Osteoblast (primary cell): ENCODE data around the gene MDFI. TPM values are rescaled to one million over a fixed set of nuclear protein-coding genes. Genes with fewer than 3 reads are reported as not detected.

Experiments used
- DNase-seq: peaks from one replicate; pipeline ENCODE4 v3.0.0; 2011; ENCODE audit warnings: low spot score, mixed read lengths; ENCODE audit not compliant: insufficient read length; ENCODE audit errors: missing footprints
- H2AFZ ChIP-seq: 2 replicates; pipeline ENCODE4 v1.6.0; 2011; ENCODE audit warnings: mild to moderate bottlenecking, low read length
- H3K27ac ChIP-seq: 2 replicates; pipeline ENCODE4 v1.5.1; 2011; ENCODE audit warnings: mild to moderate bottlenecking, low read depth, low read length, moderate library complexity
- H3K27me3 ChIP-seq: 2 replicates; pipeline ENCODE4 v1.6.0; 2012; ENCODE audit warnings: mild to moderate bottlenecking, control low read depth, inconsistent platforms, low read length, moderate library complexity; ENCODE audit not compliant: insufficient read depth
- H3K36me3 ChIP-seq: 2 replicates; pipeline ENCODE4 v1.5.1; 2011; ENCODE audit warnings: mild to moderate bottlenecking, low read length, control low read depth, moderate library complexity; ENCODE audit not compliant: insufficient read depth
- H3K4me1 ChIP-seq: 2 replicates; pipeline ENCODE4 v1.5.1; 2011; ENCODE audit warnings: mild to moderate bottlenecking, low read length, control low read depth, moderate library complexity; ENCODE audit not compliant: insufficient read depth
- H3K4me2 ChIP-seq: 2 replicates; pipeline ENCODE4 v1.6.0; 2011; ENCODE audit warnings: mild to moderate bottlenecking, low read length; ENCODE audit not compliant: insufficient read depth
- H3K4me3 ChIP-seq: fragments of 200-600 bp; sonication (generic); 3 replicates; pipeline ENCODE4 v1.5.1; 2012; ENCODE audit warnings: mild to moderate bottlenecking, low read length, inconsistent platforms; ENCODE audit not compliant: insufficient read depth
- H3K79me2 ChIP-seq: 2 replicates; pipeline ENCODE4 v1.6.0; 2012; ENCODE audit warnings: mild to moderate bottlenecking, low read length, control low read depth, inconsistent platforms; ENCODE audit not compliant: insufficient read depth
- H3K9me3 ChIP-seq: 2 replicates; pipeline ENCODE4 v1.5.1; 2011; ENCODE audit warnings: low read depth, low read length, control low read depth
- H4K20me1 ChIP-seq: 2 replicates; pipeline ENCODE4 v1.6.0; 2012; ENCODE audit warnings: mild to moderate bottlenecking, low read length, control low read depth; ENCODE audit not compliant: insufficient read depth
- CTCF ChIP-seq: IDR thresholded peaks from 2 replicates; pipeline ENCODE4 v1.5.1; 2011; ENCODE audit warnings: mild to moderate bottlenecking, low read depth, low read length, moderate library complexity; ENCODE audit errors: extremely low read depth
- total RNA-seq: library from RNA; depleted of rRNA; stranded (reverse); fragments of >200 nt; gene quantifications from 2 replicates; pipeline ENCODE4 v1.2.3, GENCODE V29; 2012

The MDFI gene
- total RNA-seq, 1 donor, result 0.72 TPM

DNA sequence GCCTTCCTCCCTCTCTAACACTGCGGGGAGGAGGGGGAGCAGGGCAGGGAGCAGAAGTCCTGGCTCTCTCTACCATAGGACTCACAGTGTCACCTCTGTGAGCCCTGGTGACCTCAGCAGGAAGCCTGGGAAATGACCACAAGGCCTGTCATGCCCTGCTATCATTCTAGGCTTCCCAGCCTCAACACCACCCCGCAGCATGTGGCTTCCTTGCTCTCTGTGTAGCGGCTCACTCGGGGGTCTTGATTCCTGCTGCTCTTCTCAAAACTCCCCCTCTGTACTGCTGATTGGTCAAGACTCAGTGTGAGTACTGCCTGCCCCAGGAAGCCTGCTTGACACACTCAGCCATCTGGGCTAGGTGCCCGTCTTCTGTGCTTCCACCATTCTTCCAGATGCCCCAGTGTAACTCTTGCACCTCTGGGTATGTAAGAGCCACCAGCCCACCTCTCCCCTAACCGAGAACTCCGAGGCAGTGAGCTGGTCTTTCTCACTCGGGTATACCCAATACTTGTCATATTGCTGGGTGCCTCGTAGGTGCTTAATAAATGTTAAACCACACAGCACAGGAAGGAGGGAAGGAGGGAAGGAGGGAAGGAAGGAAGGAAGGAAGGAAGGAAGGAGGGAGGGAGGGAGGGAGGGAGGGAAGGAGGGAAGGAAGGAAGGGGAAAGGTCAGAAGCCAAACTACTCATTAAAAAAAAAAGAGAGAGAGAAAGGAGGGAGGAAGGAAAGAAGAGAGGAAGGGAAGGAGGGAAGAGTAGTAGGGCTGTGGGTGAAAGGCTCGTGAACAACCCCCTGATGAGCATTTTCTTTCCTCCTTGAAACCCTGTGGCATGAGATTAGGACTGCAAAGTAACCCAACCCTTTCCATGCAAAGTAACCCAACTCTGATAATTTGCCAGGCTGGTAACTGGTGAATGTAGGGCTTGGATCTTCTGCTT, 5.0 kb downstream of the MDFI start:
- no peak overlapping the region for H2AFZ ChIP-seq
- no peak for TF ChIP-seq CTCF
- no peak overlapping the region for H3K4me3 ChIP-seq
- no peak overlapping the region for H3K27ac ChIP-seq
- H3K4me2 ChIP-seq, result no peak overlapping the region
- peaks cover 75% of the 10 kb centered on the region for H3K27me3 ChIP-seq
- H4K20me1 ChIP-seq, result no peaks in the 10 kb centered on the region
- no peaks in the 10 kb centered on the region for H3K79me2 ChIP-seq
- peak; percentile 76 for DNase-seq
- no peaks in the 10 kb centered on the region for H3K9me3 ChIP-seq
- H3K4me1 ChIP-seq, result no peaks in the 10 kb centered on the region
- no peaks in the 10 kb centered on the region for H3K36me3 ChIP-seq

- H3K79me2 ChIP-seq, result no peaks in the 10 kb centered on the region
- H4K20me1 ChIP-seq, result no peaks in the 10 kb centered on the region
- H3K4me1 ChIP-seq, result no peaks in the 10 kb centered on the region
- peaks cover 68% of the 10 kb centered on the region for H3K27me3 ChIP-seq
- H3K27ac ChIP-seq, result no peak overlapping the region
- H2AFZ ChIP-seq, result no peak overlapping the region
- TF ChIP-seq CTCF, result no peak
- no peak for DNase-seq
- no peaks in the 10 kb centered on the region for H3K9me3 ChIP-seq
- no peak overlapping the region for H3K4me2 ChIP-seq
- no peaks in the 10 kb centered on the region for H3K36me3 ChIP-seq
- H3K4me3 ChIP-seq, result no peak overlapping the region
These were observed 5.6 kb downstream of the MDFI start for GRCh38 chr6:41643899-41644269.

DNA sequence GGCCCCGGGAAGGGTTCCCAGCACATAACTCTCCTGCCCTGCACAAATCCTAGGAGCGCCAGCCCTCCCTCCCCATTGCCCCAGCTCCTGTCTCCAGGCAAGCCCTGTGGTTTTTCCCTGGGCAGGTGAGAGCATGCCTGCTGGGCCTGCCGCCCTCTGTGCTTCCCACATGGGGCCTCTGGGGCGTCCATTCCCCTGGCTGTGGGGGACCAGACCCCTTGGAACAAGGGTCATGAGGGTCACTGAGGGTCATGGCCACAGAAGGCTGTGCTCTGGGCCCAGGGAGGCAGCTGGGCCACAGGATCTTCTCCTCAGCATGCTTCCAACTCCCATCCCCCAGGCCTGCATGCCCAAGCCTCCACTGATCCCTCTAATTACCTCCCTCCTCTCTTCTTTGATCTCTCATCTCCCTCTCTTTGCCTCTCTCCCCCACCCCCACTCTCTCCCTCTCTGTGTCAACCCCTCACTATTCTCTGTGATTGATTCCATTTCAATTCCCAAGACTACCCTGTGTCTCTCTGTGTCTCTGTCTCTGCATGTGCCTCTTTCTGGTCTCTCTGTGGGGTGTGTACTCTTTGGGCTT, 6.1 kb downstream of the MDFI start:
- H3K79me2 ChIP-seq, result no peaks in the 10 kb centered on the region
- no peak overlapping the region for H2AFZ ChIP-seq
- no peaks in the 10 kb centered on the region for H4K20me1 ChIP-seq
- no peaks in the 10 kb centered on the region for H3K9me3 ChIP-seq
- peak; percentile 65 for DNase-seq
- H3K27me3 ChIP-seq, result peaks cover 63% of the 10 kb centered on the region
- H3K4me2 ChIP-seq, result no peak overlapping the region
- no peaks in the 10 kb centered on the region for H3K36me3 ChIP-seq
- no peak overlapping the region for H3K27ac ChIP-seq
- H3K4me1 ChIP-seq, result no peaks in the 10 kb centered on the region
- TF ChIP-seq CTCF, result no peak
- H3K4me3 ChIP-seq, result no peak overlapping the region

GRCh38 chr6:41645007-41645618, 6.8 kb downstream of the MDFI start:
- no peaks in the 10 kb centered on the region for H4K20me1 ChIP-seq

More at GRCh38 chr6:41645007-41645618, 6.8 kb downstream of the MDFI start:
- Histone ChIP-seq H3K4me3 (no peak overlapping the region), H2AFZ (no peak overlapping the region), H3K4me1 (no peaks in the 10 kb centered on the region), H3K36me3 (no peaks in the 10 kb centered on the region), H3K27ac (no peak overlapping the region), H3K79me2 (no peaks in the 10 kb centered on the region), H3K4me2 (no peak overlapping the region), H3K9me3 (no peaks in the 10 kb centered on the region), H3K27me3 (peaks cover 56% of the 10 kb centered on the region)
- no peak for DNase-seq
- no peak for TF ChIP-seq CTCF
